SK-N-SH treated with all-trans-retinoic acid at 6 μM for 48 hours (cell line): ENCODE results near the gene FAM98A.

Experiments
- ATAC-seq: fragments of 200-7000 bp; cut with Tn5 transposase; 3 replicates; pipeline ENCODE4 v1.9.1; 2020; ENCODE audit warnings: mild to moderate bottlenecking, moderate library complexity
- ARNTL ChIP-seq: fragments of 450-650 bp; formaldehyde crosslinking; IDR thresholded peaks from 2 replicates; pipeline ENCODE4 v1.5.0; 2020; ENCODE audit warnings: low read depth, mild to moderate bottlenecking, moderate library complexity, borderline replicate concordance
- BACH2 ChIP-seq: fragments of 250-450 bp; sonication (Bioruptor Pico); IDR thresholded peaks from 2 replicates; pipeline ENCODE4 v1.9.0; 2021; ENCODE audit warnings: mild to moderate bottlenecking, borderline replicate concordance
- CREB5 ChIP-seq: fragments of 250-450 bp; sonication (Bioruptor Pico); IDR thresholded peaks from 2 replicates; pipeline ENCODE4 v1.5.1; 2020; ENCODE audit warnings: low read depth, mild to moderate bottlenecking, moderate library complexity
- CSDC2 ChIP-seq: fragments of 250-450 bp; sonication (Bioruptor Pico); IDR thresholded peaks from 2 replicates; pipeline ENCODE4 v1.5.0; 2020; ENCODE audit warnings: mild to moderate bottlenecking, moderate library complexity
- CSRNP3 ChIP-seq: fragments of 250-450 bp; sonication (Bioruptor Pico); IDR thresholded peaks from 2 replicates; pipeline ENCODE4 v1.5.1; 2021; ENCODE audit warnings: mild to moderate bottlenecking, moderate library complexity
- ESRRG ChIP-seq: fragments of 250-450 bp; sonication (Bioruptor Pico); IDR thresholded peaks from 2 replicates; pipeline ENCODE4 v1.6.1; 2021; ENCODE audit warnings: mild to moderate bottlenecking
- GLIS3 ChIP-seq: fragments of 250-450 bp; sonication (Bioruptor Pico); IDR thresholded peaks from 2 replicates; pipeline ENCODE4 v1.5.0; 2020; ENCODE audit warnings: mild to moderate bottlenecking, moderate library complexity
- ISL1 ChIP-seq: fragments of 250-450 bp; sonication (Bioruptor Pico); IDR thresholded peaks from 2 replicates; pipeline ENCODE4 v2.1.2; 2022; ENCODE audit warnings: mild to moderate bottlenecking, moderate library complexity
- OSR1 ChIP-seq: fragments of 250-450 bp; sonication (Bioruptor Pico); IDR thresholded peaks from 2 replicates; pipeline ENCODE4 v1.8.0; 2022; ENCODE audit warnings: moderate library complexity, mild to moderate bottlenecking, inconsistent platforms
- PATZ1 ChIP-seq: fragments of 250-450 bp; sonication (Bioruptor Pico); IDR thresholded peaks from 2 replicates; pipeline ENCODE4 v1.8.0; 2020; ENCODE audit warnings: mild to moderate bottlenecking, moderate library complexity, borderline replicate concordance
- POU6F1 ChIP-seq: fragments of 250-450 bp; sonication (Bioruptor Pico); IDR thresholded peaks from 2 replicates; pipeline ENCODE4 v1.8.0; 2021; ENCODE audit warnings: low read depth, mild to moderate bottlenecking, moderate library complexity, borderline replicate concordance
- PPARA ChIP-seq: fragments of 250-450 bp; sonication (Bioruptor Pico); IDR thresholded peaks from 2 replicates; pipeline ENCODE4 v1.5.0; 2020; ENCODE audit warnings: mild to moderate bottlenecking, borderline replicate concordance
- RARB ChIP-seq: fragments of 250-450 bp; sonication (Bioruptor Pico); IDR thresholded peaks from 2 replicates; pipeline ENCODE4 v1.8.0; 2021; ENCODE audit warnings: mild to moderate bottlenecking, moderate library complexity
- SNAI2 ChIP-seq: fragments of 250-450 bp; sonication (Bioruptor Pico); IDR thresholded peaks from 2 replicates; pipeline ENCODE4 v1.5.0; 2020; ENCODE audit warnings: mild to moderate bottlenecking, moderate library complexity
- TCF4 ChIP-seq: fragments of 250-450 bp; sonication (Bioruptor Pico); IDR thresholded peaks from 2 replicates; pipeline ENCODE4 v1.8.0; 2021; ENCODE audit warnings: mild to moderate bottlenecking, moderate library complexity, borderline replicate concordance
- TOX ChIP-seq: fragments of 250-450 bp; sonication (Bioruptor Pico); IDR thresholded peaks from 2 replicates; pipeline ENCODE4 v1.8.0; 2021; ENCODE audit warnings: mild to moderate bottlenecking, moderate library complexity, borderline replicate concordance
- TSHZ2 ChIP-seq: fragments of 250-450 bp; sonication (Bioruptor Pico); IDR thresholded peaks from 2 replicates; pipeline ENCODE4 v1.5.0; 2020; ENCODE audit warnings: mild to moderate bottlenecking, moderate library complexity
- ZC3H10 ChIP-seq: fragments of 250-450 bp; sonication (Bioruptor Pico); IDR thresholded peaks from 2 replicates; pipeline ENCODE4 v1.5.1; 2021; ENCODE audit warnings: mild to moderate bottlenecking, moderate library complexity
- ZFP3 ChIP-seq: fragments of 250-450 bp; sonication (Bioruptor Pico); IDR thresholded peaks from 2 replicates; pipeline ENCODE4 v1.5.0; 2020; ENCODE audit warnings: mild to moderate bottlenecking, moderate library complexity
- ZFP30 ChIP-seq: fragments of 450-650 bp; formaldehyde crosslinking; IDR thresholded peaks from 2 replicates; pipeline ENCODE4 v1.5.0; 2022; ENCODE audit warnings: mild to moderate bottlenecking, moderate library complexity
- ZNF565 ChIP-seq: fragments of 450-650 bp; formaldehyde crosslinking; conservative IDR thresholded peaks from 2 replicates; pipeline ENCODE4 v1.5.0; 2020; ENCODE audit warnings: low read depth, mild to moderate bottlenecking, moderate library complexity
- ZNF70 ChIP-seq: fragments of 450-650 bp; formaldehyde crosslinking; IDR thresholded peaks from 2 replicates; pipeline ENCODE4 v1.5.0; 2020; ENCODE audit warnings: mild to moderate bottlenecking, moderate library complexity
- ZNF8 ChIP-seq: fragments of 450-650 bp; formaldehyde crosslinking; IDR thresholded peaks from 2 replicates; pipeline ENCODE4 v1.5.0; 2020; ENCODE audit warnings: mild to moderate bottlenecking, moderate library complexity

FAM98A gene

GRCh38 chr2:33616873-33617272, 17.8 kb upstream of the FAM98A start:
- TF ChIP-seq ESRRG (no peak), CREB5 (CRISPR knock-in tag) (no peak), ISL1 (no peak), SNAI2 (CRISPR knock-in tag) (no peak), ZNF565 (CRISPR knock-in tag) (no peak), ZNF8 (CRISPR knock-in tag) (no peak), PPARA (no peak), CSDC2 (CRISPR knock-in tag) (no peak), TOX (CRISPR knock-in tag) (no peak), ARNTL (CRISPR knock-in tag) (no peak), BACH2 (CRISPR knock-in tag) (no peak), TCF4 (CRISPR knock-in tag) (no peak)
- no peak for ATAC-seq

- ATAC-seq = no peak
- TF ChIP-seq PPARA (no peak), BACH2 (CRISPR knock-in tag) (no peak), TCF4 (CRISPR knock-in tag) (no peak), ZFP30 (CRISPR knock-in tag) (no peak), RARB (CRISPR knock-in tag) (no peak), GLIS3 (no peak), CSDC2 (CRISPR knock-in tag) (no peak), ESRRG (no peak), ISL1 (no peak), ZNF8 (CRISPR knock-in tag) (no peak), SNAI2 (CRISPR knock-in tag) (no peak), CSRNP3 (CRISPR knock-in tag) (no peak), ZNF70 (CRISPR knock-in tag) (no peak), CREB5 (CRISPR knock-in tag) (no peak), ZNF565 (CRISPR knock-in tag) (no peak), POU6F1 (CRISPR knock-in tag) (no peak), TSHZ2 (CRISPR knock-in tag) (no peak), PATZ1 (CRISPR knock-in tag) (no peak)
- TF ChIP-seq, all 23 proteins: peak for 0
Measured at GRCh38 chr2:33614190-33614589, 15.1 kb upstream of the FAM98A start.

- no peak for ATAC-seq
- TF ChIP-seq ZFP3 (CRISPR knock-in tag) (no peak), ZC3H10 (CRISPR knock-in tag) (no peak), SNAI2 (CRISPR knock-in tag) (no peak), ARNTL (CRISPR knock-in tag) (no peak), CREB5 (CRISPR knock-in tag) (no peak), TSHZ2 (CRISPR knock-in tag) (no peak), OSR1 (no peak)
Measured at GRCh38 chr2:33607905-33608304, 8.8 kb upstream of the FAM98A start.
